M059J (cell line): ENCODE results near the gene WWP2. TPM values are rescaled to one million over a fixed set of nuclear protein-coding genes. Genes with fewer than 3 reads are reported as not detected.
A peak's percentile ranks its signal among the peaks of the same experiment; 100 is the strongest.

Source experiments
- DNase-seq: peaks from one replicate; pipeline ENCODE4 v3.0.0-alpha.2; 2012; ENCODE audit warnings: low read depth
- total RNA-seq: library from RNA; depleted of rRNA; stranded (reverse); fragments of >200 nt; shearing (Covaris generic); gene quantifications from 2 replicates; pipeline ENCODE4 v1.2.3, GENCODE V29; 2014

Gene WWP2
- total RNA-seq, 1 experiment from 2014 or later = 26.5 TPM

- no peak for DNase-seq
These were observed 127.3 kb downstream of the WWP2 start for GRCh38 chr16:69889295-69889964.

GRCh38 chr16:69890114-69890891 is 128.2 kb downstream of the WWP2 start:
- peak; percentile 7 for DNase-seq

GRCh38 chr16:69890892-69891282 is 128.8 kb downstream of the WWP2 start:
- DNase-seq = no peak

GRCh38 chr16:69892378-69892777 is 130.2 kb downstream of the WWP2 start:
- no peak for DNase-seq

- DNase-seq = no peak
These were observed 131.0 kb downstream of the WWP2 start for GRCh38 chr16:69893106-69893505.

- no peak for DNase-seq
These were observed 132.5 kb downstream of the WWP2 start for GRCh38 chr16:69894676-69895075.

GRCh38 chr16:69903865-69904415 is 141.8 kb downstream of the WWP2 start:
- no peak for DNase-seq

GRCh38 chr16:69904495-69905170 is 142.5 kb downstream of the WWP2 start:
- DNase-seq = no peak

- no peak for DNase-seq
These were observed 143.0 kb downstream of the WWP2 start for GRCh38 chr16:69905171-69905555.

- peak; percentile 48 for DNase-seq
These were observed 144.8 kb downstream of the WWP2 start for GRCh38 chr16:69906838-69907401.

GRCh38 chr16:69909043-69909442 is 146.9 kb downstream of the WWP2 start:
- no peak for DNase-seq

- no peak for DNase-seq
These were observed 147.6 kb downstream of the WWP2 start for GRCh38 chr16:69909760-69910159.

GRCh38 chr16:69910964-69911363 is 148.8 kb downstream of the WWP2 start:
- DNase-seq = no peak

- DNase-seq = peak; percentile 30
These were observed 154.3 kb downstream of the WWP2 start for GRCh38 chr16:69916462-69916861.

- DNase-seq = no peak
These were observed 155.2 kb downstream of the WWP2 start for GRCh38 chr16:69917311-69917710.

- DNase-seq = peak; percentile 95
These were observed 155.6 kb downstream of the WWP2 start for GRCh38 chr16:69917739-69918138.

GRCh38 chr16:69918241-69918640 is 156.1 kb downstream of the WWP2 start:
- DNase-seq = peak; percentile 12

GRCh38 chr16:69921127-69921526 is 159.0 kb downstream of the WWP2 start:
- peak; percentile 61 for DNase-seq

- no peak for DNase-seq
These were observed 160.1 kb downstream of the WWP2 start for GRCh38 chr16:69922200-69922599.

GRCh38 chr16:69924041-69924775 is 162.1 kb downstream of the WWP2 start:
- DNase-seq = no peak

GRCh38 chr16:69924777-69925191 is 162.7 kb downstream of the WWP2 start:
- no peak for DNase-seq
